Endothelial cell of umbilical vein (primary cell): Measurements from ENCODE around the gene PRTN3. TPM values are rescaled to one million over a fixed set of nuclear protein-coding genes. Genes with fewer than 3 reads are reported as not detected.
A peak's percentile ranks its signal among the peaks of the same experiment; 100 is the strongest.

ENCODE experiments used
- BruUV-seq: library from RNA; stranded (reverse); fragments of 400-500 nt; replicated peaks from 2 replicates; lab custom pipeline; 2021; lab: Mats Ljungman, UMichigan
- CTCF ChIA-PET: fragments of 300-600, 350-600 bp; sonication (Branson Sonifier 250); formaldehyde crosslinking; loops from one replicate; lab custom pipeline; 2021; ENCODE audit warnings: antibody characterized with exemption, inconsistent platforms; lab: Charles Lee
- POLR2A ChIA-PET: fragments of 300-600, 350-600 bp; sonication (Branson Sonifier 250); formaldehyde crosslinking; loops from one replicate; lab custom pipeline; 2021; ENCODE audit warnings: antibody characterized with exemption, inconsistent platforms; lab: Charles Lee
- DNase-seq: peaks from one replicate; pipeline ENCODE4 v3.0.0-alpha.2; 2011; ENCODE audit warnings: low read depth, low spot score
- FAIRE-seq: peaks from 2 replicates; lab custom pipeline; 2011; peaks lifted over from hg19 to GRCh38; lab: Jason Lieb, UNC
- H2AFZ ChIP-seq: 2 replicates; pipeline ENCODE4 v1.6.0; 2012; ENCODE audit warnings: low read depth, low read length, control low read depth, inconsistent platforms
- H3K27ac ChIP-seq: 2 replicates; pipeline ENCODE4 v1.5.1; 2011; ENCODE audit warnings: low read depth, mild to moderate bottlenecking, control low read depth, low read length, moderate library complexity; ENCODE audit not compliant: insufficient read depth
- H3K27me3 ChIP-seq, 2 experiments: 2 replicates each; pipeline versions ENCODE4 v1.6.0 to v1.6.1; 2011; ENCODE audit warnings: low read length in 2 of 2, mixed read lengths in 1 of 2; ENCODE audit not compliant: control insufficient read depth in 2 of 2, insufficient read depth in 2 of 2
- H3K36me3 ChIP-seq, 2 experiments: 2 replicates in 1 of 2; 3 replicates in 1 of 2; pipeline ENCODE4 v1.5.1; 2011; ENCODE audit warnings: low read length in 2 of 2, mild to moderate bottlenecking in 1 of 2, moderate library complexity in 1 of 2; ENCODE audit not compliant: control insufficient read depth in 2 of 2, insufficient read depth in 2 of 2; ENCODE audit errors: extremely low read depth in 1 of 2
- H3K4me1 ChIP-seq: 3 replicates; pipeline ENCODE4 v1.5.1; 2011; ENCODE audit warnings: mild to moderate bottlenecking, low read length; ENCODE audit not compliant: control insufficient read depth, insufficient read depth; ENCODE audit errors: extremely low read depth
- H3K4me2 ChIP-seq: 2 replicates; pipeline ENCODE4 v1.6.1; 2011; ENCODE audit warnings: low read length, control low read depth, mixed read lengths; ENCODE audit not compliant: insufficient read depth
- H3K4me3 ChIP-seq, 3 experiments: fragments of 200-600 bp in 1 of 3; sonication (generic), shearing (Covaris generic) in 1 of 3; replicated peaks in 1 of 3; 2 replicates each; pipeline ENCODE4 v1.5.1; 2011 to 2016; ENCODE audit warnings: control low read depth in 3 of 3, low read length in 3 of 3, mild to moderate bottlenecking in 2 of 3, inconsistent platforms in 1 of 3, low read depth in 1 of 3, moderate library complexity in 1 of 3; ENCODE audit not compliant: insufficient read depth in 1 of 3
- H3K79me2 ChIP-seq: 2 replicates; pipeline ENCODE4 v1.6.0; 2012; ENCODE audit warnings: low read length, inconsistent platforms; ENCODE audit not compliant: control insufficient read depth, insufficient read depth
- H3K9ac ChIP-seq: replicated peaks from 2 replicates; pipeline ENCODE3; 2011; ENCODE audit warnings: low read length, control low read depth; ENCODE audit not compliant: insufficient read depth; ENCODE audit errors: extremely low read depth
- H3K9me1 ChIP-seq: replicated peaks from 3 replicates; pipeline ENCODE4 v1.6.0; 2011; ENCODE audit warnings: mild to moderate bottlenecking, low read length; ENCODE audit not compliant: control insufficient read depth, insufficient read depth; ENCODE audit errors: extremely low read depth
- H3K9me3 ChIP-seq: replicated peaks from 2 replicates; pipeline ENCODE4 v1.5.1; 2012; ENCODE audit warnings: low read length, inconsistent platforms; ENCODE audit not compliant: control insufficient read depth, insufficient read depth
- H4K20me1 ChIP-seq: replicated peaks from 2 replicates; pipeline ENCODE3; 2011; ENCODE audit warnings: mild to moderate bottlenecking, low read length; ENCODE audit not compliant: control insufficient read depth, insufficient read depth; ENCODE audit errors: extremely low read depth
- CTCF ChIP-seq, 2 donors: IDR thresholded peaks; 1 replicate in 1 of 2; 2 replicates in 1 of 2; pipeline ENCODE4 v1.5.1; 2011; ENCODE audit warnings: low read length in 2 of 2, mild to moderate bottlenecking in 2 of 2, moderate library complexity in 2 of 2, control low read depth in 1 of 2, inconsistent platforms in 1 of 2, low read depth in 1 of 2; ENCODE audit not compliant: insufficient read depth in 1 of 2; ENCODE audit errors: extremely low read depth in 1 of 2
- EZH2 ChIP-seq: IDR thresholded peaks from 2 replicates; pipeline ENCODE4 v1.6.1; 2012; ENCODE audit warnings: borderline replicate concordance, low read depth, mild to moderate bottlenecking, moderate library complexity, low read length, inconsistent platforms; ENCODE audit not compliant: severe bottlenecking
- FOS ChIP-seq: IDR thresholded peaks from 2 replicates; pipeline ENCODE4 v1.6.1; 2011; ENCODE audit warnings: mild to moderate bottlenecking, low read length, moderate library complexity, borderline replicate concordance; ENCODE audit not compliant: insufficient read depth
- GATA2 ChIP-seq: IDR thresholded peaks from 2 replicates; pipeline ENCODE4 v1.7.0; 2011; ENCODE audit warnings: low read depth, mild to moderate bottlenecking, moderate library complexity, mixed read lengths, low read length; ENCODE audit not compliant: insufficient read length, insufficient read depth
- JUN ChIP-seq: IDR thresholded peaks from 2 replicates; pipeline ENCODE4 v1.6.1; 2011; ENCODE audit warnings: borderline replicate concordance, low read depth; ENCODE audit not compliant: insufficient read length, insufficient read depth
- MYC ChIP-seq: IDR thresholded peaks from one replicate; pipeline ENCODE4 v1.6.1; 2011; ENCODE audit warnings: mild to moderate bottlenecking, low read depth, low read length
- POLR2A ChIP-seq: IDR thresholded peaks from 2 replicates; pipeline ENCODE4 v1.6.1; 2012; ENCODE audit warnings: low read depth, mild to moderate bottlenecking, control low read depth, low read length
- POLR2AphosphoS5 ChIP-seq: IDR thresholded peaks from 2 replicates; pipeline ENCODE4 v1.6.1; 2012; ENCODE audit warnings: low read depth, mild to moderate bottlenecking, control low read depth, low read length, moderate library complexity; ENCODE audit not compliant: insufficient read depth
- dilution Hi-C: fragments of 300-500 bp; cut with MboI; formaldehyde crosslinking; loops from one replicate; pipeline ENCODE4 v1.15.0; 2019; ENCODE audit warnings: low sequenced_read_pairs; ENCODE audit not compliant: extremely low pct_ligation_motif_present
- intact Hi-C: fragments of 100-400 bp; cut with micrococcal nuclease; formaldehyde crosslinking; loops from one replicate; pipeline ENCODE4 v1.10.0; 2022
- polyA plus RNA-seq, 4 experiments: library from polyadenylated mRNA; depleted of rRNA in 3 of 4; stranded (reverse) in 3 of 4; unstranded in 1 of 4; fragments of >200 nt; gene quantifications; 2 replicates each; pipeline versions ENCODE4 v1.2.1 to v1.2.3, GENCODE V29; 2011 to 2012; ENCODE audit warnings: missing spikeins in 1 of 4
- total RNA-seq: library from RNA; stranded (reverse); gene quantifications from 2 replicates; pipeline ENCODE4 v1.2.3, GENCODE V29; 2021
- TF ChIP-seq, protein P1 (sequence below): IDR thresholded peaks from 2 replicates; pipeline ENCODE4 v1.6.1; 2011; ENCODE audit not compliant: insufficient read depth, insufficient read length

Gene PRTN3
- total and polyA plus RNA-seq, 2 donors (not counting 3 experiments of a cell fraction or from before 2014, with no cell fraction given): not detected

- no peaks in the 10 kb centered on the region for H3K36me3 ChIP-seq
- ChIA-PET POLR2A (no interaction called here), CTCF (interaction anchor here (1.1 to 2.2 kb wide), 2 partner anchors 10 to 126 kb away, joined by 3 to 9 read pairs; partner anchors contain the start of gene WDR18)
- no peak overlapping the region for H3K4me2 ChIP-seq
- no peak overlapping the region for H2AFZ ChIP-seq
- no TSS peak for BruUV-seq
- no peaks in the 10 kb centered on the region for H3K4me1 ChIP-seq
- no peaks in the 10 kb centered on the region for H3K79me2 ChIP-seq
- H3K9ac ChIP-seq: no peak overlapping the region
- H3K9me3 ChIP-seq: no peaks in the 10 kb centered on the region
- TF ChIP-seq CTCF (IDR thresholded peaks at IDR 0.05; ENCODE audit: extremely low read depth in 1 of 2, insufficient read depth in 1 of 2, low read depth in 1 of 2, low read length in 2 of 2) (no peak), FOS (no peak)
- intact Hi-C loops (no loop called here), dilution Hi-C loops (no loop called here)
- no peak overlapping the region for H3K4me3 ChIP-seq
- DNase-seq (no peak), FAIRE-seq (no peak)
- H4K20me1 ChIP-seq: no peaks in the 10 kb centered on the region
- no peak overlapping the region for H3K27ac ChIP-seq
- H3K27me3 ChIP-seq: peaks cover 0 to 2% of the 10 kb centered on the region in 2 experiments
- no peaks in the 10 kb centered on the region for H3K9me1 ChIP-seq
Observed at GRCh38 chr19:858284-858683, 17.5 kb downstream of the PRTN3 start.

DNA sequence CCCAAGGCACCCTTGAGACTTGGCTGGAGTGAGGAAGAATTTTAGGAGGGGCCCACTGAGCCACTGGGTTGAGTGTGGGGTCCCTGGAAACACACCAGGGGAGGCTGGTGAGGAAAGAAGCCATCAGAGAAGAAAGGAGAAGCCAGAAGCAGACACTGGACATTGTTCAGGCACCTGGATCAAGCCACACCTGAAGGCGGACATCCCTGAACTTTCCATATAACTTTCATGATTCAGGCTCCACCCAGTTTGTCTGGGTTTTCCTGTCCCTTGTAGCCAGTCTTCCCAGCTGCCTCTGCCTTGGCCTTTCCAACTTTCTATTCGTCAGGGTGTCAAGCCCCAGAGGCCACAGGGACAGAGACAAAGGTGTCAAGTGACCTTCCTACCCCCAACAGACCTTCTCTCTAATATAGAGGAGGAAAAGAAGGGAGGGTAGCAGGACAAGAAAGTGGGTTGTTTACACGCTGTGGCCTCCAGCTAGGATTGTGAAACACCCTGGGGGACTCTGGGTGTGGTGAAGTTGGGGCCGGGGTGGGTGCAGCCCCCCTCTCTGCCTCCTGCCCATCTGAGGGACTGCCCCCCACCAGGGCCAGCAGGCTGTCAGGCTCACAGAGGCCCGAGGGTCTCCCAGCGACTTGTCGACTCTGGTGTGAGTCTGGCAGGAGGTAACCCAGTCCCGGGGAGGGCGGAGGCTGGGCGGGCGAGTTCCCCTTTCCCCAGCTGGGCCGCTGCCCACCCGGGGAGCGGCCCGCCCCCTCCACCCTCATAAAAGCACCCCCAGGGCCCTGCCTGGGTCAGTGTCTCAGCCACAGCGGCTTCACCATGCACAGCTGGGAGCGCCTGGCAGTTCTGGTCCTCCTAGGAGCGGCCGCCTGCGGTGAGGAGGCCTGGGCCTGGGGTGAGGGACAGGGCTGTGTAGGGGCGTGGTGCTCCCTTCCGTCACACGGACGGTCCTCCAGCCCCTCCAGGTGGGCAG lies 18.4 kb downstream of the PRTN3 start, which contains the start of gene CFD:
Gene CFD (plus strand): TSS at position 797 of the 976 bp plus-strand sequence. CDS start 26 bp downstream, at position 823.
- Histone ChIP-seq H3K4me1 (no peaks in the 10 kb centered on the region), H3K9me3 (no peaks in the 10 kb centered on the region), H3K4me3 (no peak within 1 kb of the TSS), H3K4me2 (peak within 1 kb of the TSS; percentile 1), H3K9ac (no peak within 1 kb of the TSS), H3K27me3 (peaks cover 0 to 2% of the 10 kb centered on the region in 2 experiments), H3K9me1 (no peaks in the 10 kb centered on the region), H3K27ac (no peak within 1 kb of the TSS), H3K36me3 (no peaks in the 10 kb centered on the region), H3K79me2 (no peaks in the 10 kb centered on the region), H4K20me1 (no peaks in the 10 kb centered on the region), H2AFZ (peak within 1 kb of the TSS; percentile 1)
- dilution Hi-C loops (no loop called here), intact Hi-C loops (no loop called here)
- FAIRE-seq: no peak
- no peak for DNase-seq
- no TSS peak for BruUV-seq
- ChIA-PET CTCF (interaction anchor here (1.1 to 2.2 kb wide), 2 partner anchors 11 to 125 kb away, joined by 3 to 9 read pairs; partner anchors contain the start of gene WDR18), POLR2A (no interaction called here)
- TF ChIP-seq POLR2AphosphoS5: no peak
- no peak for TF ChIP-seq GATA2
- TF ChIP-seq, protein P1, sequence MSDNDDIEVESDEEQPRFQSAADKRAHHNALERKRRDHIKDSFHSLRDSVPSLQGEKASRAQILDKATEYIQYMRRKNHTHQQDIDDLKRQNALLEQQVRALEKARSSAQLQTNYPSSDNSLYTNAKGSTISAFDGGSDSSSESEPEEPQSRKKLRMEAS: no peak
- TF ChIP-seq CTCF (IDR thresholded peaks at IDR 0.05; ENCODE audit: extremely low read depth in 1 of 2, insufficient read depth in 1 of 2, low read depth in 1 of 2, low read length in 2 of 2): no peak
- TF ChIP-seq MYC: no peak
- no peak for TF ChIP-seq EZH2
- no peak for TF ChIP-seq POLR2A
- no peak for TF ChIP-seq FOS
- no peak for TF ChIP-seq JUN
